Left ventricle myocardium inferior (tissue), 1 donor: ENCODE measurements around the gene SOX6. TPM values are rescaled to one million over a fixed set of nuclear protein-coding genes. Genes with fewer than 3 reads are reported as not detected.

Source experiments
- DNase-seq: peaks from one replicate; pipeline ENCODE4 v3.0.0-alpha.2; 2020
- H3K27ac ChIP-seq: fragments of 200-600 bp; replicated peaks from 2 replicates; pipeline ENCODE4 v1.8.0; 2021
- H3K27me3 ChIP-seq: fragments of 200-600 bp; 2 replicates; pipeline ENCODE4 v1.8.0; 2021; ENCODE audit warnings: low read depth
- H3K36me3 ChIP-seq: fragments of 200-600 bp; 2 replicates; pipeline ENCODE4 v1.8.0; 2021
- H3K4me1 ChIP-seq: fragments of 200-600 bp; 2 replicates; pipeline ENCODE4 v1.8.0; 2021
- H3K4me3 ChIP-seq: fragments of 200-600 bp; 2 replicates; pipeline ENCODE4 v1.8.0; 2021; ENCODE audit warnings: mild to moderate bottlenecking, moderate library complexity
- H3K9me3 ChIP-seq: fragments of 200-600 bp; replicated peaks from 2 replicates; pipeline ENCODE4 v1.8.0; 2021
- intact Hi-C: fragments of 100-400 bp; cut with micrococcal nuclease; formaldehyde crosslinking; loops from one replicate; pipeline ENCODE4 v1.11.0; 2022
- total RNA-seq: library from RNA; stranded (reverse); fragmentation: NEBNext Ultra II Directional; extraction: Animal tissue kit (Norgen Biotek cat#: 25700); gene quantifications from one replicate; pipeline ENCODE4 v1.2.1, GENCODE V29; 2021
- TF ChIP-seq, protein P1 (sequence below): fragments of 200-600 bp; IDR thresholded peaks from 2 replicates; pipeline ENCODE4 v1.8.0; 2021; ENCODE audit warnings: antibody characterized with exemption, mild to moderate bottlenecking, borderline replicate concordance
- donor health status: DM: no; HTN: yes; CAD: no; lungs with severe emphysema.

Gene SOX6
- total RNA-seq, 1 donor from 2014 or later = 20.2 TPM

DNA sequence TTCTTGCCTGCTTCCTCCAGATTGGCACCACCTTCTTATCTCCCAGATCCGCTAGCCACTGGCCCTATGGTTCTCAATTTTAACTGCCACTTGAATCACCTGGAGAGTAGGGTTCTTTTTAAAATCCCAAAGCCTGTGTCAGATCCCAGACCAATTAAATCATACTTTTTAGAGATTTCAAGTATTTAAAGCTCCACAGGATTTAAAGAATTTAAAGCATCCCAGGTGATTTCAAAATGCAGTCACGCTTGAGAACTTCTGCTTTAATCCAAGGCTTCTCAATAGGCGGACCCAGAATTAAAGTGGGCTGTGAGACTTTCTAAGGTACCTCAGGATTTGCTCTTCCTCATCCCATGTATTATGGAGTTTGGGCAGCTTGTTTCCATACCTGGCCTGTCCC lies 400.0 kb downstream of the SOX6 start:
- no peak overlapping the region for H3K27ac ChIP-seq
- H3K4me3 ChIP-seq = no peak overlapping the region
- intact Hi-C loops = no loop called here
- peaks cover 12% of the 10 kb centered on the region for H3K4me1 ChIP-seq
- no peaks in the 10 kb centered on the region for H3K36me3 ChIP-seq
- TF ChIP-seq, protein P1, sequence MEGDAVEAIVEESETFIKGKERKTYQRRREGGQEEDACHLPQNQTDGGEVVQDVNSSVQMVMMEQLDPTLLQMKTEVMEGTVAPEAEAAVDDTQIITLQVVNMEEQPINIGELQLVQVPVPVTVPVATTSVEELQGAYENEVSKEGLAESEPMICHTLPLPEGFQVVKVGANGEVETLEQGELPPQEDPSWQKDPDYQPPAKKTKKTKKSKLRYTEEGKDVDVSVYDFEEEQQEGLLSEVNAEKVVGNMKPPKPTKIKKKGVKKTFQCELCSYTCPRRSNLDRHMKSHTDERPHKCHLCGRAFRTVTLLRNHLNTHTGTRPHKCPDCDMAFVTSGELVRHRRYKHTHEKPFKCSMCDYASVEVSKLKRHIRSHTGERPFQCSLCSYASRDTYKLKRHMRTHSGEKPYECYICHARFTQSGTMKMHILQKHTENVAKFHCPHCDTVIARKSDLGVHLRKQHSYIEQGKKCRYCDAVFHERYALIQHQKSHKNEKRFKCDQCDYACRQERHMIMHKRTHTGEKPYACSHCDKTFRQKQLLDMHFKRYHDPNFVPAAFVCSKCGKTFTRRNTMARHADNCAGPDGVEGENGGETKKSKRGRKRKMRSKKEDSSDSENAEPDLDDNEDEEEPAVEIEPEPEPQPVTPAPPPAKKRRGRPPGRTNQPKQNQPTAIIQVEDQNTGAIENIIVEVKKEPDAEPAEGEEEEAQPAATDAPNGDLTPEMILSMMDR = no peak
- H3K27me3 ChIP-seq = no peaks in the 10 kb centered on the region
- no peak for DNase-seq
- no peaks in the 10 kb centered on the region for H3K9me3 ChIP-seq

DNA sequence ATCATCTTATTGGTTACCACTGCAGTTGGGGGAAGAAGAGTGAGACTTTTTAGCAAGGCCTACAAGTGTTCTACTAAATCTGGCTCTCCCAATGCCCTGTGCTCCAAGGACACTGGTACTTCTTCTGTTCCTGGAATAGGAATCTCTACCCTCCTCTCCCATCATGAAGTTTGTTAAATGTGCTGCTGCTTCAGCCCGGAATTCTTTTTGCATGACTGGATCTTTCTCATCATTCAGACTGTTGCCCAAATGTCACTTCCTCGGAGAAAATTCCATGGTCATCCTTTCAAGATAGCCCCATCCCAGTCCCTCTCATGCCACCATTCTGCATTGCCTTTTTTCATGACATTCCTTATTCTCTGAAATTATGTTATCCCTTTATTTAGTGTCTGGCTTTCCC lies 400.8 kb downstream of the SOX6 start:
- TF ChIP-seq, protein P1 = no peak
- no peak for DNase-seq
- H3K4me3 ChIP-seq = no peak overlapping the region
- intact Hi-C loops = no loop called here
- no peak overlapping the region for H3K27ac ChIP-seq
- no peaks in the 10 kb centered on the region for H3K27me3 ChIP-seq
- no peaks in the 10 kb centered on the region for H3K9me3 ChIP-seq
- no peaks in the 10 kb centered on the region for H3K36me3 ChIP-seq
- peaks cover 12% of the 10 kb centered on the region for H3K4me1 ChIP-seq

DNA sequence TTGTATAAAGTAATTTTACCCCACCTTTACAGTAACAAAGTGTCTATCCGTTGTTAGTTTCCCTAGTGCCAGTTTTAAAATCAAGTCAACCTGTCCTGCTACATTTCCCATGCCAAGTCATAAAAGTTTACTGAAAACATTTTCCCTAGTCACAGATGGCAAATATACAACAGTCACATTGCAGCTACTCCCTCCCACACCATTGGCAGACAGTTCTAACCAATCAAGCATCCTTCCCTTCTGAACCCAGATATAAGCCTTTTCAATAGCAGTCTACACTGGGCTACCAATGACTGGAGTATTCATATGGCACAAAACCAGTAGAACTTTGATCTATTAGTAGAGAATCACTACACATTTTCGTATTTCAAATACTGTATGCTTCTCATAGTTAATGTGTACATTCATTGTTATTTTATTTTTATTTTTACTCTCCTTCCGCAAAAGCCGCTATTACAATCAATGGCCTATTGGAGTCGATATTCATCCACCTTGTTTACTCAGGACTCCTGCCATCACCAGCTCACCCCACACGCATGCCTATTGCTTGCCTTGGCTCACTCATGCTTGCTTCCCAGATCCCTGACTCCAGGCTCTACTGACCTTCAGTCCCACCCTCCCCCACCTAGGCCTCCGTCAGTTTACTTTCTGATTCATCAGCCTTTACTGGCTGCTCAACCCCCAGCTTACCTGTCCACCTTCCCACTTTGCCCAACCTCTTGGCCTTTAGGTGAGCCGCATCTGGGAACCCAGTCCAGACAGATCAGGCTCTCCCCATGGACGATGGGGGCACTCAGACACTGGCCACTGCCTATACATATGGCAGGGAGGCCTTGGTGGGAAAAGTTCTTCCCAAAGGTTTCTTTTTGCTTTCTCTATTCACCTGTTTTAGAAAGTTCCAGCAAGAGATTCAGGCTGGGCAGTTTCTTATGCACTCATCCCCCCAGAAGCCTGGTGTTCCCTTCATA lies 408.4 kb downstream of the SOX6 start:
- Histone ChIP-seq H3K9me3 (peaks cover 21% of the 10 kb centered on the region), H3K36me3 (no peaks in the 10 kb centered on the region), H3K4me3 (no peak overlapping the region), H3K27me3 (no peaks in the 10 kb centered on the region), H3K4me1 (no peaks in the 10 kb centered on the region), H3K27ac (no peak overlapping the region)
- TF ChIP-seq, protein P1 = no peak
- no peak for DNase-seq
- intact Hi-C loops = no loop called here

DNA sequence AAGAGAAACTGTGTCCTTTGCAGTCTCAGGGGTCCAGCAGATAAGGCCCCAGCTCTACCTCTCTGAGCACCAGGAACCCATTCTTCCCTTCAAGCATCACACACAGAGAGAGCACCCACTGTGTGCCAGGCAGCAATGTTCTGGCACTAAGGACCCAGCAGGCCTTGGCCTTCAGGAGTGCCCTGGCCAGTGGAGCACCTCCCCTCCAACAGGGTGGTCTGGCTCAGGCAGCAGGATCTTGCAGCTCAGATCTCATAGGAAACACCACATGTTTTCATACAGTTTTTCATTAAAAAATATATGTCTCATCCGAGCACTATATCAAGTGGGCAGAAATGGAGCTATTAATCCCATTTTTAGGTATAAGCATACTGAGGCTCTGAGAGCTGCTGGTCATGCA lies 410.6 kb downstream of the SOX6 start:
- TF ChIP-seq, protein P1 = no peak
- no peaks in the 10 kb centered on the region for H3K27me3 ChIP-seq
- intact Hi-C loops = no loop called here
- peaks cover 21% of the 10 kb centered on the region for H3K9me3 ChIP-seq
- DNase-seq = no peak
- H3K36me3 ChIP-seq = no peaks in the 10 kb centered on the region
- H3K27ac ChIP-seq = no peak overlapping the region
- no peak overlapping the region for H3K4me3 ChIP-seq
- H3K4me1 ChIP-seq = no peaks in the 10 kb centered on the region

DNA sequence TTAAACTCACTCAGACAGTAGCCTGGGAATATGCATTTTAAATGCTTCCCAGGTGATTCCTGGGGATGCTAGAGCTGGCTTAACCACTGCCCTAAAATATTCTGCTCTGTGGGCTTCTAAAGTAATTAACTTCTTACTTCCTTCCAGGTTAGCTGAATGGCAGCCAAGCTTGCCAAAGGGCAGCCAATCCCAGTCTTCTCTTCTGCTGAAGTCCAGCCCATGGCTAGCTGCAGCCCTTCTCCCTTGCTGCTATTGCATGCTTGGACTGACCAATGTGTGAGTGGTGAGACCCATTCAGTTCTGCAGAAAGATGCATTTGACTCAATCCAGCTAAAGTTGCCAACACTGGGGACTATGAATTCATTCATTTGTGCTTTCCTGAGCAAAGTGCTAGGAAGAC lies 411.9 kb downstream of the SOX6 start:
- no peak overlapping the region for H3K4me3 ChIP-seq
- H3K27me3 ChIP-seq = no peaks in the 10 kb centered on the region
- peaks cover 21% of the 10 kb centered on the region for H3K9me3 ChIP-seq
- no peaks in the 10 kb centered on the region for H3K36me3 ChIP-seq
- no peak overlapping the region for H3K27ac ChIP-seq
- H3K4me1 ChIP-seq = no peaks in the 10 kb centered on the region
- TF ChIP-seq, protein P1 = no peak
- no peak for DNase-seq
- intact Hi-C loops = no loop called here
